Liver (tissue), 9 donors: Measurements from ENCODE around the gene KLK12. TPM values are rescaled to one million over a fixed set of nuclear protein-coding genes. Genes with fewer than 3 reads are reported as not detected.

Experiments used
- DNase-seq: peaks from one replicate; pipeline ENCODE4 v3.0.0-alpha.2; 2017; ENCODE audit warnings: low spot score
- H3K27ac ChIP-seq, 2 donors: one replicate each; pipeline ENCODE4 v1.7.0; 2013; ENCODE audit warnings: inconsistent platforms in 2 of 2, low read length in 2 of 2, control low read depth in 1 of 2, low read depth in 1 of 2, mild to moderate bottlenecking in 1 of 2
- H3K27me3 ChIP-seq, 4 donors: one replicate each; pipeline versions ENCODE4 v1.6.1 to v1.7.0; 2013; ENCODE audit warnings: low read length in 3 of 4, inconsistent platforms in 1 of 4, mild to moderate bottlenecking in 1 of 4, moderate library complexity in 1 of 4; ENCODE audit not compliant: control insufficient read depth in 4 of 4, insufficient read depth in 4 of 4
- H3K36me3 ChIP-seq, 4 donors: one replicate each; pipeline versions ENCODE4 v1.6.1 to v1.7.0; 2013; ENCODE audit warnings: low read length in 3 of 4, mild to moderate bottlenecking in 3 of 4, low read depth in 1 of 4, moderate library complexity in 1 of 4; ENCODE audit not compliant: control insufficient read depth in 4 of 4, insufficient read depth in 3 of 4
- H3K4me1 ChIP-seq, 4 donors: one replicate each; pipeline versions ENCODE4 v1.6.1 to v1.7.0; 2013; ENCODE audit warnings: low read length in 3 of 4, mild to moderate bottlenecking in 3 of 4, moderate library complexity in 1 of 4; ENCODE audit not compliant: control insufficient read depth in 4 of 4, insufficient read depth in 4 of 4
- H3K4me3 ChIP-seq, 3 donors: one replicate each; pipeline versions ENCODE4 v1.6.1 to v1.7.0; 2013; ENCODE audit warnings: low read length in 3 of 3, control low read depth in 1 of 3, low read depth in 1 of 3, mild to moderate bottlenecking in 1 of 3
- H3K9ac ChIP-seq, 2 donors: one replicate each; pipeline ENCODE4 v1.7.0; 2013; ENCODE audit warnings: low read length in 2 of 2, mild to moderate bottlenecking in 2 of 2, moderate library complexity in 2 of 2, control low read depth in 1 of 2, low read depth in 1 of 2
- H3K9me3 ChIP-seq, 4 donors: one replicate each; pipeline versions ENCODE4 v1.6.1 to v1.7.0; 2013; ENCODE audit warnings: low read length in 3 of 4; ENCODE audit not compliant: control insufficient read depth in 4 of 4
- CTCF ChIP-seq: fragments of 150-350 bp; IDR thresholded peaks from 2 replicates; pipeline ENCODE4 v1.5.1; 2017; ENCODE audit warnings: improper control_type of control experiment, low read depth, low read length; ENCODE audit not compliant: missing input control
- FOXA2 ChIP-seq: IDR thresholded peaks from 2 replicates; pipeline ENCODE4 v1.6.1; 2016; ENCODE audit warnings: antibody characterized with exemption
- GABPA ChIP-seq, 2 donors: IDR thresholded peaks in 1 of 2; conservative IDR thresholded peaks in 1 of 2; 2 replicates each; pipeline ENCODE4 v1.6.1; 2016; ENCODE audit warnings: antibody characterized with exemption in 2 of 2, mild to moderate bottlenecking in 1 of 2, moderate library complexity in 1 of 2
- HNF4A ChIP-seq, 2 donors: conservative IDR thresholded peaks; 2 replicates each; pipeline ENCODE4 v1.6.1; 2016; ENCODE audit warnings: antibody characterized with exemption in 2 of 2, mild to moderate bottlenecking in 2 of 2
- HNF4G ChIP-seq: IDR thresholded peaks from 2 replicates; pipeline ENCODE4 v1.6.1; 2016; ENCODE audit warnings: antibody characterized with exemption
- JUND ChIP-seq, 2 donors: IDR thresholded peaks; 2 replicates each; pipeline ENCODE4 v1.6.1; 2016; ENCODE audit warnings: antibody characterized with exemption in 2 of 2
- NR2F2 ChIP-seq: IDR thresholded peaks from 2 replicates; pipeline ENCODE4 v1.6.1; 2016; ENCODE audit warnings: antibody characterized with exemption
- RAD21 ChIP-seq, 2 donors: IDR thresholded peaks; 2 replicates each; pipeline ENCODE4 v1.6.1; 2016; ENCODE audit warnings: antibody characterized with exemption in 2 of 2, mild to moderate bottlenecking in 2 of 2
- REST ChIP-seq: IDR thresholded peaks from 2 replicates; pipeline ENCODE4 v1.6.1; 2016; ENCODE audit warnings: antibody characterized with exemption, mild to moderate bottlenecking
- RXRA ChIP-seq, 2 donors: IDR thresholded peaks; 2 replicates each; pipeline ENCODE4 v1.6.1; 2017 to 2018; ENCODE audit warnings: antibody characterized with exemption in 2 of 2, mild to moderate bottlenecking in 1 of 2
- TAF1 ChIP-seq: conservative IDR thresholded peaks from 2 replicates; pipeline ENCODE4 v1.6.1; 2016; ENCODE audit warnings: antibody characterized with exemption, mild to moderate bottlenecking
- YY1 ChIP-seq: IDR thresholded peaks from 2 replicates; pipeline ENCODE4 v1.6.1; 2016; ENCODE audit warnings: antibody characterized with exemption, mild to moderate bottlenecking
- ZBTB33 ChIP-seq: IDR thresholded peaks from 2 replicates; pipeline ENCODE4 v1.6.1; 2016; ENCODE audit warnings: antibody characterized with exemption
- WGBS: extraction: QIAGEN DNeasy Blood & Tissue Kit; methylation state at CpG from one replicate; pipeline ENCODE4 v1.1.7; 2013; 5-methylcytosine and 5-hydroxymethylcytosine counted together
- polyA plus RNA-seq, 2 donors: library from polyadenylated mRNA; stranded (reverse) in 1 of 2; unstranded in 1 of 2; fragments of 200-250 nt in 1 of 2; fragments of >200 nt in 1 of 2; fragmentation: Nextera tagmentation in 1 of 2; extraction: Ambion mirVana in 1 of 2; gene quantifications; one replicate each; pipeline versions ENCODE4 v1.2.1 to v1.2.3, GENCODE V29; 2013 to 2015
- total RNA-seq, 2 donors: library from RNA; depleted of rRNA; stranded (reverse); fragments of >200 nt; gene quantifications; one replicate each; pipeline ENCODE4 v1.2.3, GENCODE V29; 2014
- donor health status: healthy.
- donor health status: healthy.
- donor health status: healthy.
- donor health status: healthy.
- donor health status: healthy.

The KLK12 gene
- total and polyA plus RNA-seq, 4 donors = not detected

GRCh38 chr19:51059715-51060114 lies 24.9 kb upstream of the KLK12 start (continued):
- TF ChIP-seq CTCF (no peak), HNF4G (no peak), YY1 (no peak), FOXA2 (no peak)

- no peak overlapping the region for H3K27ac ChIP-seq
- H3K27me3 ChIP-seq = peaks cover 0 to 9% (median 3%) of the 10 kb centered on the region in 4 donors
- no peak for TF ChIP-seq REST
- no peak for TF ChIP-seq JUND (IDR thresholded peaks at IDR 0.05)
- no peak for TF ChIP-seq FOXA2
- no peak for TF ChIP-seq HNF4A (conservative IDR thresholded peaks at IDR 0.05)
- no peak for TF ChIP-seq RXRA (IDR thresholded peaks at IDR 0.05)
- no peak overlapping the region for H3K9ac ChIP-seq
- no peak overlapping the region for H3K4me3 ChIP-seq
- H3K4me1 ChIP-seq = no peaks in the 10 kb centered on the region
- no peaks in the 10 kb centered on the region for H3K9me3 ChIP-seq
- no peaks in the 10 kb centered on the region for H3K36me3 ChIP-seq
- no peak for DNase-seq
Measured at GRCh38 chr19:51055866-51056265, 21.1 kb upstream of the KLK12 start.

- TF ChIP-seq GABPA (IDR thresholded peaks at IDR 0.05 in 1 of 2, conservative IDR thresholded peaks at IDR 0.05 in 1 of 2) (no peak), RXRA (IDR thresholded peaks at IDR 0.05) (no peak), NR2F2 (no peak), TAF1 (no peak), REST (no peak), HNF4A (conservative IDR thresholded peaks at IDR 0.05) (no peak), RAD21 (IDR thresholded peaks at IDR 0.05) (no peak), YY1 (no peak), FOXA2 (no peak), CTCF (no peak), JUND (IDR thresholded peaks at IDR 0.05) (no peak), ZBTB33 (no peak)
- WGBS = 13% methylated on average over 4 of the region's 4 CpGs
- H3K4me1 ChIP-seq = no peaks in the 10 kb centered on the region
- no peak overlapping the region for H3K27ac ChIP-seq
- H3K9ac ChIP-seq = no peak overlapping the region
- DNase-seq = no peak
- H3K9me3 ChIP-seq = peaks cover 0 to 8% (median 2%) of the 10 kb centered on the region in 4 donors
- no peaks in the 10 kb centered on the region for H3K36me3 ChIP-seq
- no peak overlapping the region for H3K4me3 ChIP-seq
- H3K27me3 ChIP-seq = no peaks in the 10 kb centered on the region
Measured at GRCh38 chr19:51047031-51047335, 12.2 kb upstream of the KLK12 start.
